Stimulated activated CD8-positive, alpha-beta memory T cell treated with anti-CD3 and anti-CD28 coated beads, Interleukin-2, amount 100 ng/mL, for 1 hour (primary cell): ENCODE data around the gene PGBD4.

Experiments used
- DNase-seq, 2 donors: peaks; one replicate each; pipeline ENCODE4 v3.0.0-alpha.2; 2020; ENCODE audit warnings: low read depth in 2 of 2

The PGBD4 gene

GRCh38 chr15:34101366-34102174 is at the start of gene PGBD4, which contains the start of gene EMC7:
Gene PGBD4 (plus strand): TSS chr15:34102083. CDS start chr15:34102532, 449 bp downstream.
Gene EMC7 (minus strand): TSS chr15:34101862. CDS start chr15:34101839, 23 bp downstream.
- peak; percentile 98 to 100 for DNase-seq

- no peak for DNase-seq
These were observed 47.7 kb upstream of the PGBD4 start for GRCh38 chr15:34054081-34054707.

GRCh38 chr15:34055868-34056595 is 45.9 kb upstream of the PGBD4 start:
- DNase-seq, result no peak

- no peak for DNase-seq
These were observed 45.0 kb upstream of the PGBD4 start for GRCh38 chr15:34056911-34057310.

- no peak for DNase-seq
These were observed 42.4 kb upstream of the PGBD4 start for GRCh38 chr15:34059476-34059875.

- no peak for DNase-seq
These were observed 41.9 kb upstream of the PGBD4 start for GRCh38 chr15:34059946-34060345.

GRCh38 chr15:34064438-34064837 is 37.4 kb upstream of the PGBD4 start:
- no peak for DNase-seq

GRCh38 chr15:34065261-34065660 is 36.6 kb upstream of the PGBD4 start:
- DNase-seq, result no peak

- DNase-seq, result no peak
These were observed 35.9 kb upstream of the PGBD4 start for GRCh38 chr15:34065941-34066340.

GRCh38 chr15:34070003-34070402 is 31.9 kb upstream of the PGBD4 start:
- no peak for DNase-seq

- DNase-seq, result no peak
These were observed 25.1 kb upstream of the PGBD4 start for GRCh38 chr15:34076785-34077184.

- no peak for DNase-seq
These were observed 23.0 kb upstream of the PGBD4 start for GRCh38 chr15:34078900-34079299.

- no peak for DNase-seq
These were observed 22.0 kb upstream of the PGBD4 start for GRCh38 chr15:34079904-34080303.

GRCh38 chr15:34084086-34084485 is 17.8 kb upstream of the PGBD4 start:
- no peak for DNase-seq

GRCh38 chr15:34085746-34086145 is 16.1 kb upstream of the PGBD4 start:
- no peak for DNase-seq

GRCh38 chr15:34099914-34100313 is 2.0 kb upstream of the PGBD4 start:
- DNase-seq, result no peak

- DNase-seq, result no peak
These were observed 467 bp downstream of the PGBD4 start for GRCh38 chr15:34102175-34102925.

GRCh38 chr15:34106423-34106822 is 4.5 kb downstream of the PGBD4 start:
- DNase-seq, result no peak

- DNase-seq, result no peak
These were observed 5.4 kb downstream of the PGBD4 start for GRCh38 chr15:34107315-34107714.

- DNase-seq, result no peak
These were observed 8.1 kb downstream of the PGBD4 start for GRCh38 chr15:34109797-34110663.

GRCh38 chr15:34111488-34111887 is 9.6 kb downstream of the PGBD4 start:
- no peak for DNase-seq
